ENCODE measurements around the gene DSN1. TPM values are rescaled to one million over a fixed set of nuclear protein-coding genes. Genes with fewer than 3 reads are reported as not detected.

DSN1 gene, protein sequence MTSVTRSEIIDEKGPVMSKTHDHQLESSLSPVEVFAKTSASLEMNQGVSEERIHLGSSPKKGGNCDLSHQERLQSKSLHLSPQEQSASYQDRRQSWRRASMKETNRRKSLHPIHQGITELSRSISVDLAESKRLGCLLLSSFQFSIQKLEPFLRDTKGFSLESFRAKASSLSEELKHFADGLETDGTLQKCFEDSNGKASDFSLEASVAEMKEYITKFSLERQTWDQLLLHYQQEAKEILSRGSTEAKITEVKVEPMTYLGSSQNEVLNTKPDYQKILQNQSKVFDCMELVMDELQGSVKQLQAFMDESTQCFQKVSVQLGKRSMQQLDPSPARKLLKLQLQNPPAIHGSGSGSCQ
- 13.9 and 16.8 TPM in 2 replicates for total RNA-seq

DNA sequence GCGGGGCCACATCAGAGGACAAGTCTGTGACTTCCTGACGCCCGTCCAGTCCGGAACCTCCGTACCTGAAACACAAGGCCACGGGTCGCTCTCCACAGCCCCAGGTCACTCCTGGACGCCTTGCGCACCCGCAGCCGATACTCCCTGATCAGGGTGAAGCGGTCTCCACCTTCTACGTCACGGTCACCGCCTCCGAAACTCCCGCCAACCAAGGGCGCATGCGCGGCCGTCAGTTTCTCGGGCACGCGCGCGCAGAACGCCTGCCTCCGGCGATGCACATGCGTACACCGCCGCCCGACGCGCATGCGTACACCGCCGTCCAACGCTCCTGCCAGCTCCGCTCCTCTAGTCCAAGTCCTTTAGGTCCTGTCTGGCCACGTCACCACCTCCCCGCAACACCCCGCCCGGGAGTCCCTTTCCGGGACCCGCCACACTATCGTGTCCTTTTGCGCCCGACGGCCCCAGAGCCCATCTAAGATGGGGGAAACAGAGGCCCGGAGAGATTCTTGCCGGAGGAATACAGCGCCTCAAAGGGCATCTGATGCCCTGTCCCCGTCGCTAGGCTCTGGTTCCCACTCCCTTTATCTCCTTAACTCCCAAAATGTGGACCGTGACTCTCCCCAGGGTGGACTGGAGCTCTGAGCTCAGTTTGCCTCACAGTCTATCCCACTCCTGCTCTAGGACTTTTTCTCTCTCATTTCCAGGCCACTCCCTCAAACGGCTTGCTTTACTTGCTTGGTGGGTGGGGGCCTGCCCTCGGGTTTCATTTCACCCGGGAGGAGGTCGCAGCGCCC is at the start of gene DSN1:
Gene DSN1 (minus strand): TSS at position 167 of the 794 bp plus-strand sequence. CDS start 2,305 bp downstream, outside the sequence.
- no peak for TF ChIP-seq CTCF (IDR thresholded peaks at IDR 0.05; ENCODE audit: insufficient read depth, low read depth, low read length)
- DNase-seq (ENCODE audit: low read depth) = peak; percentile 98
- peak within 1 kb of the TSS; percentile 88 for H3K4me3 ChIP-seq (ENCODE audit: low read depth, low read length)

DNA sequence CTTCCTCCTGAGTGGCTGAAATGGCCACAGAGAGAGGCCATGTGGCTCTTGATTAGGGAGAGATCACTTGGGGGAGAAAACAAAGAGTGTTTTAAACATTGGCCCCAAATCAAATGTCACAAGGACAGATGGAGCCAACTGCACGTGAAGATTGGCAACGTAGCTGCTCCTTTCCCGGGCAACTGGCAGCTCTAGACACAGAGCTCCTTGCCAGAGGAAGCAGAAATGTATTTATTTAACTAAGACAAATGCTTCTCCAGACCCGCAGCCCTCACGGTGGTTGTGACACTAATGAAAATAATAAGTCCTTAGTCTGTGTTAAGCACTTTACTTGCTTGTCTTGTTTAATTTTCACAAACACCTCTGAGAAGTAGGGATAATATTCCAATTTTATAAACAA is 49.6 kb upstream of the DSN1 start:
- DNase-seq (ENCODE audit: low read depth) = no peak
- TF ChIP-seq CTCF (IDR thresholded peaks at IDR 0.05; ENCODE audit: insufficient read depth, low read depth, low read length) = no peak
- H3K4me3 ChIP-seq (ENCODE audit: low read depth, low read length) = no peak overlapping the region

GRCh38 chr20:36821964-36822437 is 48.4 kb upstream of the DSN1 start:
- no peak overlapping the region for H3K4me3 ChIP-seq (ENCODE audit: low read depth, low read length)
- no peak for DNase-seq (ENCODE audit: low read depth)
- TF ChIP-seq CTCF (IDR thresholded peaks at IDR 0.05; ENCODE audit: insufficient read depth, low read depth, low read length) = no peak

GRCh38 chr20:36820928-36821327 is 47.4 kb upstream of the DSN1 start:
- no peak for DNase-seq (ENCODE audit: low read depth)

GRCh38 chr20:36820073-36820472 is 46.5 kb upstream of the DSN1 start:
- TF ChIP-seq CTCF (IDR thresholded peaks at IDR 0.05; ENCODE audit: insufficient read depth, low read depth, low read length) = no peak
- H3K4me3 ChIP-seq (ENCODE audit: low read depth, low read length) = no peak overlapping the region
- no peak for DNase-seq (ENCODE audit: low read depth)

More at GRCh38 chr20:36820928-36821327, 47.4 kb upstream of the DSN1 start:
- no peak for TF ChIP-seq CTCF (IDR thresholded peaks at IDR 0.05; ENCODE audit: insufficient read depth, low read depth, low read length)
- H3K4me3 ChIP-seq (ENCODE audit: low read depth, low read length) = no peak overlapping the region

DNA sequence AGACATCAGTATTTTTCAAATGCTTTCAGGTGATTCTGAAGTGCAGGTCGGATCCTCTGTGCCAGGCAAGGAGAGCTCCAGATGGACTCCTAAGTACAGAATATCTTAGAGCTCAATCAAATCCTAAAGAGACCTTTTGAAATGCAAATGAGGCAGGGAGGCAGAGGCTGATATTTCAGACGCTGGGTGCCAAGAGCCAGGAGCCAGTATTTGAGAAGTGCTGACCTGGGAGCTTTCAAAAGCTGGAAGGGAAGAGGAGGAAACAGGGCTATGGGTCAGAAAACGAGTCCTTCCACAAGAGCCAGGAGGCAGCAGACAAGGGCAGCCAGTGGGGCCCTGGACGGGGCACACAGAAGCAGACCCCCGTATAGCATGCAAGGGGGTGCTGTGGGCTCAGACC is 46.1 kb upstream of the DSN1 start:
- H3K4me3 ChIP-seq (ENCODE audit: low read depth, low read length) = no peak overlapping the region
- no peak for DNase-seq (ENCODE audit: low read depth)
- no peak for TF ChIP-seq CTCF (IDR thresholded peaks at IDR 0.05; ENCODE audit: insufficient read depth, low read depth, low read length)

Data from fibroblast of villous mesenchyme (primary cell).